Measurements from ENCODE around the gene TRIM28.

Gene TRIM28

GRCh38 chr19:58558623-58559274, 14.9 kb downstream of the TRIM28 start:
- DNase-seq (peak; percentile 99), ATAC-seq (replicated peaks) (peak; percentile 64 to 70)
- H3K9me3 Mint-ChIP-seq: no peaks in the 10 kb centered on the region
- no peaks in the 10 kb centered on the region for H3K27me3 Mint-ChIP-seq
- peak overlapping the region; percentile 97 to 98 for H3K4me3 Mint-ChIP-seq
- H3K27ac Mint-ChIP-seq: peak overlapping the region; percentile 100
- H3K4me1 Mint-ChIP-seq: peaks cover 59 to 95% of the 10 kb centered on the region in 2 donors
- H3K36me3 Mint-ChIP-seq: peaks cover 46 to 69% of the 10 kb centered on the region in 2 donors

GRCh38 chr19:58559275-58560006, 15.6 kb downstream of the TRIM28 start:
- peak; percentile 87 for DNase-seq
- ATAC-seq (replicated peaks): peak; percentile 31 to 34

GRCh38 chr19:58560007-58560887, 16.4 kb downstream of the TRIM28 start:
- peaks cover 38 to 66% of the 10 kb centered on the region in 2 donors for H3K36me3 Mint-ChIP-seq
- peak overlapping the region; percentile 97 to 98 for H3K4me3 Mint-ChIP-seq
- no peaks in the 10 kb centered on the region for H3K27me3 Mint-ChIP-seq
- H3K9me3 Mint-ChIP-seq: no peaks in the 10 kb centered on the region
- peaks cover 52 to 85% of the 10 kb centered on the region in 2 donors for H3K4me1 Mint-ChIP-seq
- DNase-seq: no peak
- peak overlapping the region; percentile 100 for H3K27ac Mint-ChIP-seq
- ATAC-seq (replicated peaks): no peak

More at GRCh38 chr19:58559275-58560006, 15.6 kb downstream of the TRIM28 start:
- Mint-ChIP-seq H3K9me3 (no peaks in the 10 kb centered on the region), H3K4me3 (peak overlapping the region; percentile 97 to 98), H3K27me3 (no peaks in the 10 kb centered on the region), H3K4me1 (peaks cover 56 to 93% of the 10 kb centered on the region in 2 donors), H3K27ac (peak overlapping the region; percentile 100), H3K36me3 (peaks cover 42 to 68% of the 10 kb centered on the region in 2 donors)

- Mint-ChIP-seq H3K9me3 (no peaks in the 10 kb centered on the region), H3K27me3 (no peaks in the 10 kb centered on the region), H3K36me3 (peaks cover 32 to 61% of the 10 kb centered on the region in 2 donors), H3K4me1 (peaks cover 49 to 78% of the 10 kb centered on the region in 2 donors), H3K4me3 (peak overlapping the region in 1 of 2 donors; percentile 4), H3K27ac (no peak overlapping the region)
- ATAC-seq (replicated peaks) (no peak), DNase-seq (no peak)
Observed at GRCh38 chr19:58560921-58561320, 17.1 kb downstream of the TRIM28 start.

- DNase-seq (no peak), ATAC-seq (replicated peaks) (no peak)
- Mint-ChIP-seq H3K4me3 (peak overlapping the region; percentile 83 to 89), H3K9me3 (no peaks in the 10 kb centered on the region), H3K27ac (peak overlapping the region; percentile 59), H3K4me1 (peaks cover 48 to 77% of the 10 kb centered on the region in 2 donors), H3K36me3 (peaks cover 28 to 61% of the 10 kb centered on the region in 2 donors), H3K27me3 (no peaks in the 10 kb centered on the region)
Observed at GRCh38 chr19:58561373-58562121, 17.7 kb downstream of the TRIM28 start.

- peak overlapping the region; percentile 86 for H3K27ac Mint-ChIP-seq
- H3K9me3 Mint-ChIP-seq: no peaks in the 10 kb centered on the region
- DNase-seq (peak; percentile 36), ATAC-seq (replicated peaks) (peak; percentile 4 to 6)
- no peaks in the 10 kb centered on the region for H3K27me3 Mint-ChIP-seq
- H3K36me3 Mint-ChIP-seq: peaks cover 22 to 54% of the 10 kb centered on the region in 2 donors
- peak overlapping the region; percentile 83 to 89 for H3K4me3 Mint-ChIP-seq
- peaks cover 41 to 69% of the 10 kb centered on the region in 2 donors for H3K4me1 Mint-ChIP-seq
Observed at GRCh38 chr19:58562122-58563033, 18.5 kb downstream of the TRIM28 start.

GRCh38 chr19:58563034-58563573, 19.2 kb downstream of the TRIM28 start:
- no peaks in the 10 kb centered on the region for H3K9me3 Mint-ChIP-seq
- H3K27me3 Mint-ChIP-seq: no peaks in the 10 kb centered on the region
- H3K36me3 Mint-ChIP-seq: peaks cover 18 to 51% of the 10 kb centered on the region in 2 donors
- H3K27ac Mint-ChIP-seq: peak overlapping the region; percentile 86
- peak; percentile 37 for DNase-seq
- H3K4me1 Mint-ChIP-seq: peaks cover 36 to 62% of the 10 kb centered on the region in 2 donors
- peak in 1 of 2 donors; percentile 3 for ATAC-seq (replicated peaks)
- peak overlapping the region; percentile 83 to 89 for H3K4me3 Mint-ChIP-seq

GRCh38 chr19:58563823-58564222, 20.0 kb downstream of the TRIM28 start:
- no peak for DNase-seq
- H3K9me3 Mint-ChIP-seq: no peaks in the 10 kb centered on the region
- ATAC-seq (replicated peaks): no peak
- peaks cover 24 to 56% of the 10 kb centered on the region in 2 donors for H3K36me3 Mint-ChIP-seq
- H3K4me3 Mint-ChIP-seq: peak overlapping the region; percentile 12 to 89
- H3K27ac Mint-ChIP-seq: peak overlapping the region; percentile 59
- H3K4me1 Mint-ChIP-seq: peaks cover 37 to 66% of the 10 kb centered on the region in 2 donors
- no peaks in the 10 kb centered on the region for H3K27me3 Mint-ChIP-seq

- DNase-seq (no peak), ATAC-seq (replicated peaks) (no peak)
- no peak overlapping the region for H3K4me3 Mint-ChIP-seq
- H3K27me3 Mint-ChIP-seq: no peaks in the 10 kb centered on the region
- peaks cover 31 to 50% of the 10 kb centered on the region in 2 donors for H3K36me3 Mint-ChIP-seq
- peaks cover 31 to 52% of the 10 kb centered on the region in 2 donors for H3K4me1 Mint-ChIP-seq
- H3K9me3 Mint-ChIP-seq: peaks cover 2 to 3% of the 10 kb centered on the region in 2 donors
- no peak overlapping the region for H3K27ac Mint-ChIP-seq
Observed at GRCh38 chr19:58566989-58567388, 23.1 kb downstream of the TRIM28 start.

GRCh38 chr19:58568453-58569130, 24.7 kb downstream of the TRIM28 start:
- Mint-ChIP-seq H3K4me1 (peaks cover 30 to 47% of the 10 kb centered on the region in 2 donors), H3K4me3 (no peak overlapping the region), H3K27me3 (no peaks in the 10 kb centered on the region), H3K9me3 (peaks cover 3 to 5% of the 10 kb centered on the region in 2 donors), H3K36me3 (peaks cover 35 to 52% of the 10 kb centered on the region in 2 donors), H3K27ac (peak overlapping the region; percentile 16)
- ATAC-seq (replicated peaks) (no peak), DNase-seq (no peak)

- no peak for DNase-seq
- peak overlapping the region; percentile 77 for H3K27ac Mint-ChIP-seq
- no peak for ATAC-seq (replicated peaks)
- H3K4me3 Mint-ChIP-seq: no peak overlapping the region
- H3K36me3 Mint-ChIP-seq: peaks cover 34 to 45% of the 10 kb centered on the region in 2 donors
- H3K4me1 Mint-ChIP-seq: peaks cover 30 to 49% of the 10 kb centered on the region in 2 donors
- H3K27me3 Mint-ChIP-seq: no peaks in the 10 kb centered on the region
- H3K9me3 Mint-ChIP-seq: peaks cover 3 to 5% of the 10 kb centered on the region in 2 donors
Observed at GRCh38 chr19:58569191-58569942, 25.5 kb downstream of the TRIM28 start.
